Measurements from ENCODE around the gene ERC2. TPM values are rescaled to one million over a fixed set of nuclear protein-coding genes. Genes with fewer than 3 reads are reported as not detected.
A peak's percentile ranks its signal among the peaks of the same experiment; 100 is the strongest.

The ERC2 gene
- total RNA-seq, 1 experiment from 2014 or later = 0.90 TPM

DNA sequence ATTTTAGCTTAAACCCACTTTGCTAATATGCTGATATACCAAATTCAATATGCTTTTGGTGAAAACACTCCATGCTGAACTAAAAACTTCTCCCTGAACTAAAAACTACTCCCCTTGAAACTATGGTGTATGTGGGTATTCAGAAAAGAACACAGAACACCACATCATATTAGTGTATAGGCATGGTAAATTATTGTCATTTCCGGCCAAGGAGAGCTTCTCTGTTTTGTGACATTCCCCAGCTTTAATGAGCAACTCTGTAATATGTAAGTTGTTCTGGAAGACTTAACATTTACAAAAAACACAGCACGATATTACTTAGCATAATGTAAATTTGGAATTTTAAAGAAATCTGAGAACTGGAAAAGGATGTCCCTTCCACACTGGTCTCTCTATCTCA, 711.3 kb downstream of the ERC2 start:
- Histone ChIP-seq H3K27me3 (replicated peaks; ENCODE audit: insufficient read depth, low read depth, low read length, poor library complexity) (no peaks in the 10 kb centered on the region), H3K4me1 (ENCODE audit: insufficient read depth, low read length, poor library complexity, severe bottlenecking) (peaks cover 5% of the 10 kb centered on the region), H3K27ac (ENCODE audit: low read depth, low read length, poor library complexity, severe bottlenecking) (no peak overlapping the region), H3K9me3 (ENCODE audit: low read depth, low read length, poor library complexity, severe bottlenecking) (no peaks in the 10 kb centered on the region), H3K4me3 (ENCODE audit: low read depth, low read length, poor library complexity, severe bottlenecking) (no peak overlapping the region), H3K36me3 (ENCODE audit: insufficient read depth, low read length, poor library complexity, severe bottlenecking) (no peaks in the 10 kb centered on the region)
- CTCF ChIA-PET = interaction anchor here (0.7 kb wide), 1 partner anchor 285 kb away, joined by 3 read pairs; no protein-coding TSS in a partner anchor
- intact Hi-C loops (cut with micrococcal nuclease; ENCODE audit: unreplicated experiment) = no loop called here
- no TSS peak for BruUV-seq (replicated peaks)
- DNase-seq (ENCODE audit: low spot score) = peak; percentile 60
- POLR2A ChIA-PET (ENCODE audit: low non-redundant PET) = no interaction called here
- no peak for TF ChIP-seq EZH2 (IDR thresholded peaks at IDR 0.05; ENCODE audit: borderline replicate concordance, low read depth, low read length, poor library complexity, severe bottlenecking)
- no peak for TF ChIP-seq CTCF (conservative IDR thresholded peaks at IDR 0.05; ENCODE audit: low read depth, low read length)

DNA sequence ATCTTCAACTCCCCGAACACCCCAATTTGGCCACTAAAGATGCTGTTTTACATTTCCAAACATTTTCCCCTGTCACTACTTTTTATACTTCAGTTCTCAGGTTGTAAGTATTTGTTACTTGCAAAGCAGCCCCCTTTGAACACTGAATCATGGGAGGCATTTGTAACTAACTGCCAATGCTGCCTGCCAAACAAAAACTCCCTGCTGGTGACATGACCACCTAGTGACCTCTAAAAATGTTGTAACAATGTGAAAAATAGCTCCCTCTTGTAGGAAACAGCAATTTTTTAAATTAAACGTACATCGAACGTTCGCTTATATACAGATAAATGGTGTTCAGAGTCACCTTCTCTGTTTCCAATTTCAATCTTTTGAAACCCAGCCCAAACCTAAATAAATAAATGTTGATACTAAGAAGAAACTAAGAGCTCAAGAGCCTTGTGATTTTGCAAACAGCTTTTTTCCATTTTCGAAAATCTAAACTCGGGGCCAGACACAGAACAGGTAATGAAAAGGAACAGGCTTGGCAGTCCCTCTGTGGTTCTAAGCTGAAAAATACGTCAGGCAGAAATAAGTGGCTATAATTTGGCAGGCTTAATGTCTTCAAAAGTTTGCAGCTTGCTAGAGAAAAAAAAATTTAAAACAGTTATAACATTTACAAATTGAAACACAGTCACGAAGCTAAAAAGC, 712.6 kb downstream of the ERC2 start:
- no TSS peak for BruUV-seq (replicated peaks)

GRCh38 chr3:55752911-55753310, 715.4 kb downstream of the ERC2 start:
- Histone ChIP-seq H3K4me3 (ENCODE audit: low read depth, low read length, poor library complexity, severe bottlenecking) (no peak overlapping the region), H3K36me3 (ENCODE audit: insufficient read depth, low read length, poor library complexity, severe bottlenecking) (no peaks in the 10 kb centered on the region), H3K9me3 (ENCODE audit: low read depth, low read length, poor library complexity, severe bottlenecking) (no peaks in the 10 kb centered on the region), H3K27ac (ENCODE audit: low read depth, low read length, poor library complexity, severe bottlenecking) (no peak overlapping the region), H3K27me3 (replicated peaks; ENCODE audit: insufficient read depth, low read depth, low read length, poor library complexity) (no peaks in the 10 kb centered on the region), H3K4me1 (ENCODE audit: insufficient read depth, low read length, poor library complexity, severe bottlenecking) (peaks cover 5% of the 10 kb centered on the region)
- ChIA-PET POLR2A (ENCODE audit: low non-redundant PET) (no interaction called here), CTCF (no interaction called here)
- intact Hi-C loops (cut with micrococcal nuclease; ENCODE audit: unreplicated experiment) = no loop called here
- DNase-seq (ENCODE audit: low spot score) = no peak
- TF ChIP-seq CTCF (conservative IDR thresholded peaks at IDR 0.05; ENCODE audit: low read depth, low read length) (no peak), EZH2 (IDR thresholded peaks at IDR 0.05; ENCODE audit: borderline replicate concordance, low read depth, low read length, poor library complexity, severe bottlenecking) (no peak)
- no TSS peak for BruUV-seq (replicated peaks)

More for the DNA sequence above, 712.6 kb downstream of the ERC2 start:
- Histone ChIP-seq H3K27me3 (replicated peaks; ENCODE audit: insufficient read depth, low read depth, low read length, poor library complexity) (no peaks in the 10 kb centered on the region), H3K27ac (ENCODE audit: low read depth, low read length, poor library complexity, severe bottlenecking) (no peak overlapping the region), H3K36me3 (ENCODE audit: insufficient read depth, low read length, poor library complexity, severe bottlenecking) (no peaks in the 10 kb centered on the region), H3K4me1 (ENCODE audit: insufficient read depth, low read length, poor library complexity, severe bottlenecking) (peaks cover 5% of the 10 kb centered on the region), H3K9me3 (ENCODE audit: low read depth, low read length, poor library complexity, severe bottlenecking) (no peaks in the 10 kb centered on the region), H3K4me3 (ENCODE audit: low read depth, low read length, poor library complexity, severe bottlenecking) (no peak overlapping the region)
- ChIA-PET CTCF (no interaction called here), POLR2A (ENCODE audit: low non-redundant PET) (interaction anchor here (0.7 kb wide), 1 partner anchor 207 kb away, joined by 7 read pairs; no protein-coding TSS in a partner anchor)
- TF ChIP-seq CTCF (conservative IDR thresholded peaks at IDR 0.05; ENCODE audit: low read depth, low read length) = no peak
- TF ChIP-seq EZH2 (IDR thresholded peaks at IDR 0.05; ENCODE audit: borderline replicate concordance, low read depth, low read length, poor library complexity, severe bottlenecking) = no peak
- intact Hi-C loops (cut with micrococcal nuclease; ENCODE audit: unreplicated experiment) = no loop called here
- no peak for DNase-seq (ENCODE audit: low spot score)

All from A673 (cell line).